Fibroblast of pulmonary artery (primary cell): ENCODE results near the gene SUV39H1.
"Not testable (repeated sequence)": the region's sequence is repeated elsewhere in the genome, so short reads cannot be mapped to it uniquely, and the experiment has no call there.

Experiments used
- DNase-seq: peaks from one replicate; pipeline ENCODE4 v3.0.0-alpha.2; 2010; ENCODE audit warnings: low read depth
- H3K4me3 ChIP-seq: replicated peaks from 2 replicates; pipeline ENCODE4 v1.5.1; 2011; ENCODE audit warnings: low read depth, mild to moderate bottlenecking, control low read depth, low read length, moderate library complexity
- TF ChIP-seq, protein P1 (sequence below): IDR thresholded peaks from 2 replicates; pipeline ENCODE4 v1.5.1; 2011; ENCODE audit warnings: mild to moderate bottlenecking, control low read depth, low read length, inconsistent platforms; ENCODE audit errors: missing control alignments

Gene SUV39H1, protein sequence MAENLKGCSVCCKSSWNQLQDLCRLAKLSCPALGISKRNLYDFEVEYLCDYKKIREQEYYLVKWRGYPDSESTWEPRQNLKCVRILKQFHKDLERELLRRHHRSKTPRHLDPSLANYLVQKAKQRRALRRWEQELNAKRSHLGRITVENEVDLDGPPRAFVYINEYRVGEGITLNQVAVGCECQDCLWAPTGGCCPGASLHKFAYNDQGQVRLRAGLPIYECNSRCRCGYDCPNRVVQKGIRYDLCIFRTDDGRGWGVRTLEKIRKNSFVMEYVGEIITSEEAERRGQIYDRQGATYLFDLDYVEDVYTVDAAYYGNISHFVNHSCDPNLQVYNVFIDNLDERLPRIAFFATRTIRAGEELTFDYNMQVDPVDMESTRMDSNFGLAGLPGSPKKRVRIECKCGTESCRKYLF

DNA sequence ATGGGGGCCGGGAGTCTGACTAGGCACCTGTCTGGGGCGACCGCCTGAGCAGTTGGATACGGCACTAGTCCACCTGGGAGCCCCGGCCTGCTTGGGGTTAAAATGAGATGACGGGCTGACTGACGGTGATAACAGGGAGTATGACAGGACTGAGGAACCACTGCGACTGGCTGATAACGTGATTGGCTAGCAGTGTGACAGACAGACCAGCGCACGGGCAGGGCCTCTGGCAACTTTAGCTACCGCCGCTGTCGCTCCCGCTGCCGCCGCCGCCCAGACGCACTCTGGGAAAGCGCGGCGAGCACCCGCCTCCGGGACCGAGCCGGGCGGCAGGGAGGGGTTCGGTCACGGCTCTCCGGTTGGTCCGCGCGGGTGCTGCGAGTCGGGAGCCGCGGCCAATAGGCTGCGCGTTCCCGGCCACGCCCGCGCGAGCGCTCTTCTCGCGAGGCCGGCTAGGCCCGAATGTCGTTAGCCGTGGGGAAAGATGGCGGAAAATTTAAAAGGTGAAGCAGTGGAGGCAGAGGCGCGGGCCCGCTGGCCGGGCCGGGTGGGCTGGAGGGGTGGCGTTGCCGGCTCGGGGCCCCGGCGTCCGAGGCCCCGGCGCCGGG is at the start of gene SUV39H1:
Gene SUV39H1, plus strand, starts transcription at position 434 of the 608 bp plus-strand sequence. Its CDS starts 51 bp downstream, at position 485.
- DNase-seq: peak; percentile 87
- peak within 1 kb of the TSS; percentile 63 for H3K4me3 ChIP-seq
- TF ChIP-seq, protein P1, sequence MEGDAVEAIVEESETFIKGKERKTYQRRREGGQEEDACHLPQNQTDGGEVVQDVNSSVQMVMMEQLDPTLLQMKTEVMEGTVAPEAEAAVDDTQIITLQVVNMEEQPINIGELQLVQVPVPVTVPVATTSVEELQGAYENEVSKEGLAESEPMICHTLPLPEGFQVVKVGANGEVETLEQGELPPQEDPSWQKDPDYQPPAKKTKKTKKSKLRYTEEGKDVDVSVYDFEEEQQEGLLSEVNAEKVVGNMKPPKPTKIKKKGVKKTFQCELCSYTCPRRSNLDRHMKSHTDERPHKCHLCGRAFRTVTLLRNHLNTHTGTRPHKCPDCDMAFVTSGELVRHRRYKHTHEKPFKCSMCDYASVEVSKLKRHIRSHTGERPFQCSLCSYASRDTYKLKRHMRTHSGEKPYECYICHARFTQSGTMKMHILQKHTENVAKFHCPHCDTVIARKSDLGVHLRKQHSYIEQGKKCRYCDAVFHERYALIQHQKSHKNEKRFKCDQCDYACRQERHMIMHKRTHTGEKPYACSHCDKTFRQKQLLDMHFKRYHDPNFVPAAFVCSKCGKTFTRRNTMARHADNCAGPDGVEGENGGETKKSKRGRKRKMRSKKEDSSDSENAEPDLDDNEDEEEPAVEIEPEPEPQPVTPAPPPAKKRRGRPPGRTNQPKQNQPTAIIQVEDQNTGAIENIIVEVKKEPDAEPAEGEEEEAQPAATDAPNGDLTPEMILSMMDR: no peak

DNA sequence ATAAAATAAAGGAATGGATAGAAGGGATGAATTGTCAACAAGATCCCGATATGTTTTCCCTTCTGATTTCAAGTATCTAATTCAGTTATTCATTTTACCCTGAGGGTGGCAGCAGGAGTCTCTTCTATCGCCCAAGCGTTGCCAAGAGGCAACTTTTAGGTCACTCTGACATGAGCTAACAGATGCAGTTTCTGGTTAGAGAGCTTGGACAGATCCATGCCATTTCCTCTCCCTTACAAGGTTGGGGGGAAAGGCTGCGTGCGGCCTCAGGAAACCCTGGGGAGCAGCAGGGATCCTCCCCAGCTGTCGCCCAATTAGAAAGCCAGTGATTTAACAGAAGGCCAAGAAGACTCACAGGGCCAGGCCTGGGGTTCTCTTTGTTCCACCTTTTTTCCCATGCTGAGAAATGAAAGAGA is 48.2 kb upstream of the SUV39H1 start:
- TF ChIP-seq, protein P1: peak; percentile 31
- peak; percentile 67 for DNase-seq
- no peak overlapping the region for H3K4me3 ChIP-seq

DNA sequence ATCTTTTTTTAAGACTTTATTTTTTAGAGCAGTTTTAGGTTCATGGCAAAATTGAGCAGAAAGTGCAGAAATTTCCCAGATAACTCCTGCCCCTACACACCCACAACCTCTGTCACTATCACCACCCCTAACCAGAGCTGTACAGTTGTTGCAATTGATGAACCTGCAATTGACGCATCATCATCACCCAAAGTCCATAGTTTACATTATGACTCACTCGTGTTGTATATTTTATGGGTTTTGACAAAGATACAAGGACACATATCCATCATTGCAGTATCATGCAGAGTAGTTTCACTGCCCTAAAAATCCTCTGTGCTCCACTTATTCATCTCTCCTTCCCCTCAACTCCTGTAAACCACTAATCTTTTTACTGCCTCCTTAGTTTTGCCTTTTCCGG is 47.4 kb upstream of the SUV39H1 start:
- DNase-seq: no peak
- TF ChIP-seq, protein P1: no peak
- no peak overlapping the region for H3K4me3 ChIP-seq

DNA sequence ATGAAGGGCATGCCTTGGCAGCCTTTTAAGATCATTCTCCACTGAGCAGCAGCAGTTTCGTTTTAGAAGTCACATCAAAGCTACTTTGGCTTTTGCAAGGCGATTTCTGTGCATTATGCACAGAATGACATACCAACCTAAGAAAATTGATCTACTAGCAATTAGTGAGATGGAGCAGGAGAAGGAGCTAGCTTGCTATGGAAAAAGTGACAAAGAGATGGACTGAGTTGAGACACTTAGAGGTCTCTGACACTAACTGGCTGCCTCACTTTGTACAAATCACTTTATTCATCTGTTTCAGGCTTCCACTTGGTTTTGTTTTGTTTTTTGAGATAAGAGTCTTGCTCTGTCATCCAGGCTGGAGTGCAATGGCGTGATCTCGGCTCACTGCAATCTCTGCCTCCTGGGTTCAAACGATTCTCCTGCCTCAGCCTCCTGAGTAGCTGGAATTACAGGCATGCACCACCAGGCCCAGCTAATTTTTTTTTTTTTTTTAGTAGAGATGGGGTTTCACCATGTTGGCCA is 44.4 kb upstream of the SUV39H1 start:
- DNase-seq, H3K4me3 ChIP-seq: not testable (repeated sequence)

DNA sequence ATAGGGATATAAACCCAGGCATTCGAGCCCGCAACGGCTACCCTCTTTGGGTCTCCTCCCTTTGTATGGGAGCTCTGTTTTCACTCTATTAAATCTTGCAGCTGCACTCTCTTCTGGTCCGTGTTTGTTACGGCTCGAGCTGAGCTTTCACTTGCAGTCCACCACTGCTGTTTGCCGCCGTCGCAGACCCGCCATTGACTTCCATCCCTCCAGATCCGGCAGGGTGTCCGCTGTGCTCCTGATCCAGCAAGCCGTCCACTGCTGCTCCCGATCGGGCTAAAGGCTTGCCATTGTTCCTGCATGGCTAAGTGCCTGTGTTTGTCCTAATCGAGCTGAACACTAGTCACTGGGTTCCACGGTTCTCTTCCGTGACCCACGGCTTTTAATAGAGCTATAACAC is 41.8 kb upstream of the SUV39H1 start:
- not testable (repeated sequence) for DNase-seq

DNA sequence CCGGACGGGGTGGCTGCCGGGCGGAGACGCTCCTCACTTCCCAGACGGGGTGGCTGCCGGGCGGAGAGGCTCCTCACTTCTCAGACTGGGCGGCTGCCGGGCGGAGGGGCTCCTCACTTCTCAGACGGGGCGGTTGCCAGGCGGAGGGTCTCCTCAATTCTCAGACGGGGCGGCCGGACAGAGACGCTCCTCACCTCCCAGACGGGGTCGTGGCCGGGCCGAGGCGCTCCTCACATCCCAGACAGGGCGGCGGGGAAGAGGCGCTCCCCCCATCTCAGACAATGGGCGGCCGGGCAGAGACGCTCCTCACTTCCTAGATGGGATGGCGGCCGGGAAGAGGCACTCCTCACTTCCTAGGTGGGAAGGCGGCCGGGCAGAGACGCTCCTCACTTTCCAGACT is 36.8 kb upstream of the SUV39H1 start:
- not testable (repeated sequence) for DNase-seq, H3K4me3 ChIP-seq

More for the DNA sequence above, 41.8 kb upstream of the SUV39H1 start:
- H3K4me3 ChIP-seq: not testable (repeated sequence)

DNA sequence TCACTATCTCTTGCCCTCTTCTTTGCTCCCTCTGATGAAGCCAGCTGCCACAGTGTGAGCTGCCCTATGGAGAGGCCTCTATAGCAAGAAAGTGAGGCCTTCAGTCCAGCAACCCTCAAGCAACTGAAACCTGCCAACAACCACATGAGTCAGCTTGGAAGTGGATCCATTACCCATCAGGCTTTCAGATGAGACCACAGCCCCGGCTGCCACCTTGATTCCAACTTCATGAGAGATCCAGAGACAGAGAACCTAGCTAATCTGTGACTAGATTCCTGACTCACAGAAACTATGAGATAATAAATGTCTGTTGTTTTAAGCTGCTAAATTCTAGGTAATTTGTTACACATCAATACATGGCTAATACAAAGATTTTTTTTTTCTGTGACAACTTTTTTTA is 33.3 kb upstream of the SUV39H1 start:
- H3K4me3 ChIP-seq: no peak overlapping the region
- TF ChIP-seq, protein P1: no peak
- no peak for DNase-seq

DNA sequence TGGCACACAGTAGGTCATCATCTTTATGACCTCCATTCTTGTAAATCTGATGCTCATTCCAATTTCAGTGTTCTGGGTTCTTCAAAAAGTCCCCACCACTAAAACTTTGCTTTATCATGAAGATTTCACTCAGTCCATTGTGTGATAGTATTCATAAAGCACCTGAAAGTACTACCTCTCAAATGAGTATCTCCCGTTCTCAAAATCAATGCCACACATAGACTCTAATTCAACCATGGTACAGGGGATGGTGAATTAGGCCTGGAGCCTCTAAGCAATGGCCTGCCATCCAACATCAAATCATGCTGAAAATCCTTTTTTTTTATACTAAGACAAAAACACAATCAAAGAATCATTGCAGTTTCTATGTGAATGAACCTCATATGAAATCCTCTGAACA is 32.4 kb upstream of the SUV39H1 start:
- DNase-seq: no peak
- TF ChIP-seq, protein P1: no peak

More for the DNA sequence above, 32.4 kb upstream of the SUV39H1 start:
- H3K4me3 ChIP-seq: no peak overlapping the region
